IMR-90 (cell line): ENCODE measurements around the gene FER. TPM values are rescaled to one million over a fixed set of nuclear protein-coding genes. Genes with fewer than 3 reads are reported as not detected.

Experiments used
- ATAC-seq: fragments of 200-7000 bp; cut with Tn5 transposase; 2 replicates; pipeline ENCODE4 v1.9.1; 2020; ENCODE audit warnings: low read depth, mild to moderate bottlenecking, moderate library complexity
- BruUV-seq: library from RNA; stranded (reverse); fragments of 400-500 nt; replicated peaks from 2 replicates; lab custom pipeline; 2021; lab: Mats Ljungman, UMichigan
- CTCF ChIA-PET: fragments of 300-600 bp; formaldehyde crosslinking; extraction: SDS; loops from one replicate; lab custom pipeline; 2021; ENCODE audit warnings: antibody characterized with exemption; lab: Yijun Ruan, JAX
- POLR2A ChIA-PET: fragments of 300-600 bp; sonication (Branson Sonifier 250); formaldehyde crosslinking; loops from one replicate; lab custom pipeline; 2022; ENCODE audit warnings: antibody characterized with exemption; ENCODE audit not compliant: unreplicated experiment; lab: Charles Lee
- DNase-seq: peaks from one replicate; pipeline ENCODE4 v3.0.0; 2013
- H2AFZ ChIP-seq: replicated peaks from 2 replicates; pipeline ENCODE3; 2013; ENCODE audit warnings: low read length, mild to moderate bottlenecking; ENCODE audit not compliant: poor library complexity
- H2AK5ac ChIP-seq: 2 replicates; pipeline ENCODE4 v1.6.1; 2013; ENCODE audit warnings: low read depth, low read length, inconsistent platforms
- H2AK9ac ChIP-seq: replicated peaks from 2 replicates; pipeline ENCODE3; 2013; ENCODE audit warnings: mild to moderate bottlenecking, low read depth, low read length, moderate library complexity; ENCODE audit not compliant: poor library complexity
- H2BK120ac ChIP-seq: 2 replicates; pipeline ENCODE4 v1.6.1; 2013; ENCODE audit warnings: low read depth, low read length, inconsistent platforms
- H2BK15ac ChIP-seq: 3 replicates; pipeline ENCODE4 v1.6.1; 2013; ENCODE audit warnings: low read depth, low read length, inconsistent platforms
- H2BK20ac ChIP-seq: 2 replicates; pipeline ENCODE4 v1.6.1; 2013; ENCODE audit warnings: low read depth, mild to moderate bottlenecking, inconsistent platforms, low read length, moderate library complexity
- H2BK5ac ChIP-seq: 2 replicates; pipeline ENCODE4 v1.6.1; 2013; ENCODE audit warnings: mild to moderate bottlenecking, low read depth, low read length, inconsistent platforms; ENCODE audit not compliant: poor library complexity, severe bottlenecking
- H3K14ac ChIP-seq: replicated peaks from 2 replicates; pipeline ENCODE4 v1.6.1; 2013; ENCODE audit warnings: low read depth, low read length, inconsistent platforms
- H3K18ac ChIP-seq: 2 replicates; pipeline ENCODE4 v1.6.1; 2013; ENCODE audit warnings: low read depth, low read length, control low read depth
- H3K23ac ChIP-seq: 2 replicates; pipeline ENCODE4 v1.6.1; 2013; ENCODE audit warnings: low read depth, low read length, inconsistent platforms
- H3K27ac ChIP-seq: 2 replicates; pipeline ENCODE4 v1.5.1; 2013; ENCODE audit warnings: mild to moderate bottlenecking, control low read depth, low read length; ENCODE audit not compliant: insufficient read depth
- H3K27me3 ChIP-seq: 2 replicates; pipeline ENCODE4 v1.6.1; 2013; ENCODE audit warnings: low read length; ENCODE audit not compliant: control insufficient read depth, insufficient read depth
- H3K36me3 ChIP-seq: 2 replicates; pipeline ENCODE4 v1.6.1; 2013; ENCODE audit warnings: low read length, mixed read lengths; ENCODE audit not compliant: control insufficient read depth, insufficient read depth
- H3K4ac ChIP-seq: 2 replicates; pipeline ENCODE4 v1.6.1; 2013; ENCODE audit warnings: low read depth, low read length, inconsistent platforms
- H3K4me1 ChIP-seq: 2 replicates; pipeline ENCODE4 v1.6.1; 2013; ENCODE audit warnings: low read length, mixed read lengths; ENCODE audit not compliant: control insufficient read depth, insufficient read depth
- H3K4me2 ChIP-seq: 2 replicates; pipeline ENCODE4 v1.6.1; 2013; ENCODE audit warnings: low read depth, mild to moderate bottlenecking, control low read depth, low read length, moderate library complexity
- H3K4me3 ChIP-seq: 2 replicates; pipeline ENCODE4 v1.5.1; 2013; ENCODE audit warnings: low read depth, mild to moderate bottlenecking, control low read depth, low read length, moderate library complexity; ENCODE audit not compliant: insufficient read depth
- H3K56ac ChIP-seq: 2 replicates; pipeline ENCODE4 v1.6.1; 2013; ENCODE audit warnings: low read length, inconsistent platforms; ENCODE audit not compliant: insufficient read depth; ENCODE audit errors: extremely low read depth
- H3K79me1 ChIP-seq, 2 experiments: 2 replicates each; pipeline ENCODE4 v1.6.1; 2013; ENCODE audit warnings: low read length in 2 of 2, inconsistent platforms in 1 of 2, low read depth in 1 of 2
- H3K9ac ChIP-seq: 2 replicates; pipeline ENCODE4 v1.6.1; 2013; ENCODE audit warnings: low read depth, low read length, control low read depth
- H3K9me1 ChIP-seq: 2 replicates; pipeline ENCODE4 v1.6.1; 2013; ENCODE audit warnings: low read length, inconsistent platforms; ENCODE audit not compliant: insufficient read depth
- H3K9me3 ChIP-seq: 2 replicates; pipeline ENCODE4 v1.6.1; 2013; ENCODE audit warnings: low read length; ENCODE audit not compliant: control insufficient read depth, insufficient read depth
- H4K20me1 ChIP-seq: 2 replicates; pipeline ENCODE4 v1.6.1; 2013; ENCODE audit warnings: low read length, inconsistent platforms; ENCODE audit not compliant: insufficient read depth
- H4K5ac ChIP-seq: 2 replicates; pipeline ENCODE4 v1.6.1; 2013; ENCODE audit warnings: mild to moderate bottlenecking, low read depth, low read length, control low read depth
- H4K8ac ChIP-seq, 2 experiments: 2 replicates each; pipeline ENCODE4 v1.6.1; 2013; ENCODE audit warnings: low read depth in 2 of 2, low read length in 2 of 2, control low read depth in 1 of 2, inconsistent platforms in 1 of 2
- H4K91ac ChIP-seq: 2 replicates; pipeline ENCODE4 v1.6.1; 2013; ENCODE audit warnings: low read depth, low read length, inconsistent platforms; ENCODE audit not compliant: insufficient read depth
- CEBPB ChIP-seq: IDR thresholded peaks from 2 replicates; pipeline ENCODE4 v1.6.1; 2012; ENCODE audit warnings: low read depth, low read length, improper control_type of control experiment
- CHD1 ChIP-seq: IDR thresholded peaks from 2 replicates; pipeline ENCODE4 v1.6.1; 2012; ENCODE audit warnings: low read depth, low read length, improper control_type of control experiment
- FOS ChIP-seq: fragments of 150-350 bp; IDR thresholded peaks from 2 replicates; pipeline ENCODE4 v1.6.1; 2016; ENCODE audit warnings: low read depth, low read length
- MAZ ChIP-seq: IDR thresholded peaks from 2 replicates; pipeline ENCODE4 v1.6.1; 2012; ENCODE audit warnings: low read depth, mild to moderate bottlenecking, low read length, improper control_type of control experiment, moderate library complexity, borderline replicate concordance
- MXI1 ChIP-seq: IDR thresholded peaks from 2 replicates; pipeline ENCODE4 v1.6.1; 2012; ENCODE audit warnings: low read depth, mild to moderate bottlenecking, low read length, moderate library complexity, borderline replicate concordance
- POLR2A ChIP-seq: IDR thresholded peaks from 2 replicates; pipeline ENCODE4 v1.6.1; 2012; ENCODE audit warnings: mild to moderate bottlenecking, low read depth, low read length
- RAD21 ChIP-seq: IDR thresholded peaks from 2 replicates; pipeline ENCODE4 v1.6.1; 2012; ENCODE audit warnings: low read length, improper control_type of control experiment
- RCOR1 ChIP-seq: IDR thresholded peaks from 2 replicates; pipeline ENCODE4 v1.6.1; 2012; ENCODE audit warnings: mild to moderate bottlenecking, low read length, improper control_type of control experiment; ENCODE audit not compliant: insufficient replicate concordance
- RFX5 ChIP-seq: IDR thresholded peaks from 2 replicates; pipeline ENCODE4 v1.8.0; 2012; ENCODE audit warnings: low read depth, mild to moderate bottlenecking, low read length, moderate library complexity
- SMC3 ChIP-seq: fragments of 150-350 bp; IDR thresholded peaks from 2 replicates; pipeline ENCODE4 v1.6.1; 2016; ENCODE audit warnings: low read depth, mild to moderate bottlenecking, antibody characterized with exemption, low read length, moderate library complexity
- USF2 ChIP-seq: fragments of 150-350 bp; IDR thresholded peaks from 2 replicates; pipeline ENCODE4 v1.6.1; 2017; ENCODE audit warnings: mild to moderate bottlenecking, antibody characterized with exemption, low read length, low read depth
- WGBS, 2 experiments: methylation state at CpG; one replicate each; pipeline versions ENCODE4 v1.1.5 to v1.1.7; 2013; ENCODE audit warnings: missing lambda C conversion rate in 2 of 2; ENCODE audit not compliant: insufficient read length in 1 of 2; ENCODE audit errors: extremely low coverage in 2 of 2; 5-methylcytosine and 5-hydroxymethylcytosine counted together
- dilution Hi-C: fragments of 300-500 bp; cut with HindIII; formaldehyde crosslinking; loops from one replicate; pipeline ENCODE4 v1.14.3; 2018; ENCODE audit warnings: low sequenced_read_pairs; ENCODE audit not compliant: unreplicated experiment
- in situ Hi-C: fragments of 300-500 bp; cut with MboI; formaldehyde crosslinking; loops from 3 replicates; pipeline ENCODE4 v1.14.3; 2019; ENCODE audit warnings: low sequenced_read_pairs, inconsistent platforms, mixed read lengths
- intact Hi-C: fragments of 100-400 bp; cut with micrococcal nuclease; formaldehyde crosslinking; loops from 2 replicates; pipeline ENCODE4 v1.10.0; 2022
- polyA plus RNA-seq, 3 experiments: library from polyadenylated mRNA; depleted of rRNA; stranded (reverse); fragments of >200 nt; gene quantifications; 2 replicates each; pipeline ENCODE4 v1.2.3, GENCODE V29; 2012; ENCODE audit warnings: low replicate concordance in 1 of 3
- total RNA-seq: library from RNA; depleted of rRNA; stranded (reverse); fragments of >200 nt; gene quantifications from 2 replicates; pipeline ENCODE4 v1.2.3, GENCODE V29; 2012

FER gene
- total and polyA plus RNA-seq, 2 of the 4 experiments (the other 2 are of a cell fraction), result 3.5 to 32.4 TPM

GRCh38 chr5:108727236-108727650 lies 20.5 kb upstream of the FER start:
- H4K20me1 ChIP-seq, result no peaks in the 10 kb centered on the region
- TF ChIP-seq RCOR1 (no peak), SMC3 (no peak), USF2 (no peak), CHD1 (no peak), FOS (no peak), CEBPB (no peak), POLR2A (no peak), RAD21 (no peak), MXI1 (no peak), RFX5 (no peak), MAZ (no peak)
- peak overlapping the region; percentile 88 for H4K5ac ChIP-seq
- H3K23ac ChIP-seq, result peak overlapping the region; percentile 95
- no TSS peak for BruUV-seq
- peak overlapping the region; percentile 84; the same call in 1 of the 2 replicates for H3K56ac ChIP-seq
- H3K4me3 ChIP-seq, result peak overlapping the region; percentile 67
- peak overlapping the region; percentile 88 for H2AK9ac ChIP-seq
- peak overlapping the region; percentile 77 for H3K4me2 ChIP-seq
- H3K4me1 ChIP-seq, result no peaks in the 10 kb centered on the region; the same call in 1 of the 2 replicates
- H4K91ac ChIP-seq, result peak overlapping the region; percentile 69; the same call in 1 of the 2 replicates
- H3K9me3 ChIP-seq, result no peaks in the 10 kb centered on the region
- peak overlapping the region; percentile 87; the same call in 1 of the 2 replicates for H3K27ac ChIP-seq
- H3K14ac ChIP-seq, result peak overlapping the region; percentile 80
- WGBS, 2 experiments, result 19% methylated on average over 5 of the region's 8 CpGs; no CpG with 5 or more reads in 1 of the 2 experiments
- 0 out of 2 replicates have a peak overlapping the region, but pooled peaks have one; percentile 68 for H2BK120ac ChIP-seq
- ChIA-PET CTCF (interaction anchor here (1.1 kb wide), 1 partner anchor 192 kb away, joined by 3 read pairs; no protein-coding TSS in a partner anchor), POLR2A (no interaction called here)
- dilution Hi-C loops, result no loop called here
- H3K79me1 ChIP-seq, result peaks cover 0 to 8% of the 10 kb centered on the region in 2 experiments; a peak in 2 of 4 replicates
- ATAC-seq (no peak), DNase-seq (peak; percentile 24)
- H4K8ac ChIP-seq, result peak overlapping the region; percentile 76 to 78
- no peaks in the 10 kb centered on the region for H3K36me3 ChIP-seq
- H3K18ac ChIP-seq, result peak overlapping the region; percentile 16
- in situ Hi-C loops, result no loop called here
- peak overlapping the region; percentile 90 for H3K4ac ChIP-seq
- intact Hi-C loops, result no loop called here
- peak overlapping the region; percentile 93 for H3K9ac ChIP-seq
- 0 out of 2 replicates have a peak overlapping the region, but pooled peaks have one; percentile 10 for H2BK20ac ChIP-seq
- H2AFZ ChIP-seq, result peak overlapping the region; percentile 98
- H3K27me3 ChIP-seq, result no peaks in the 10 kb centered on the region
- H2BK5ac ChIP-seq, result peak overlapping the region; percentile 27
- H2BK15ac ChIP-seq, result no peak overlapping the region
- peak overlapping the region; percentile 47 for H2AK5ac ChIP-seq
- H3K9me1 ChIP-seq, result peaks cover 5% of the 10 kb centered on the region; the same call in 1 of the 2 replicates
